Muscle of leg (tissue), 11 donors: ENCODE results near the gene RNF213. TPM values are rescaled to one million over a fixed set of nuclear protein-coding genes. Genes with fewer than 3 reads are reported as not detected.
"Not testable (repeated sequence)": the region's sequence is repeated elsewhere in the genome, so short reads cannot be mapped to it uniquely, and the experiment has no call there.

Experiments used
- DNase-seq: peaks from one replicate; pipeline ENCODE4 v3.0.0; 2013
- H3K27ac ChIP-seq: one replicate; pipeline ENCODE4 v1.5.1; 2013; ENCODE audit warnings: mild to moderate bottlenecking, low read length, control low read depth
- H3K27me3 ChIP-seq: one replicate; pipeline ENCODE4 v1.6.1; 2013; ENCODE audit warnings: low read length; ENCODE audit not compliant: control insufficient read depth, insufficient read depth
- H3K36me3 ChIP-seq: one replicate; pipeline ENCODE4 v1.6.1; 2013; ENCODE audit warnings: low read length; ENCODE audit not compliant: control insufficient read depth, insufficient read depth
- H3K4me1 ChIP-seq: one replicate; pipeline ENCODE4 v1.6.1; 2013; ENCODE audit warnings: low read length; ENCODE audit not compliant: control insufficient read depth, insufficient read depth
- H3K4me3 ChIP-seq: one replicate; pipeline ENCODE4 v1.5.1; 2013; ENCODE audit warnings: low read length, control low read depth
- H3K9me3 ChIP-seq: replicated peaks from 2 replicates; pipeline ENCODE4 v1.6.1; 2013; ENCODE audit warnings: low read depth, low read length; ENCODE audit not compliant: control insufficient read depth
- WGBS: methylation state at CpG from one replicate; pipeline ENCODE4 v1.1.5; 2013; ENCODE audit warnings: missing lambda C conversion rate; ENCODE audit not compliant: insufficient coverage; 5-methylcytosine and 5-hydroxymethylcytosine counted together
- polyA plus RNA-seq, 8 donors: library from polyadenylated mRNA; unstranded; fragments of 120-200 nt; gene quantifications; one replicate each; pipeline versions ENCODE4 v1.2.1 to v1.2.3, GENCODE V29; 2013; ENCODE audit warnings: inconsistent platforms in 1 of 8, low replicate concordance in 1 of 8; ENCODE audit not compliant: insufficient read length in 8 of 8, insufficient read depth in 1 of 8
- total RNA-seq: library from RNA; stranded (reverse); fragments of 120-200 nt; gene quantifications from one replicate; pipeline ENCODE4 v1.2.4, GENCODE V29; 2013

The RNF213 gene
- total and polyA plus RNA-seq, 9 donors = 23.0 to 43.0 (median 32.9) TPM

DNA sequence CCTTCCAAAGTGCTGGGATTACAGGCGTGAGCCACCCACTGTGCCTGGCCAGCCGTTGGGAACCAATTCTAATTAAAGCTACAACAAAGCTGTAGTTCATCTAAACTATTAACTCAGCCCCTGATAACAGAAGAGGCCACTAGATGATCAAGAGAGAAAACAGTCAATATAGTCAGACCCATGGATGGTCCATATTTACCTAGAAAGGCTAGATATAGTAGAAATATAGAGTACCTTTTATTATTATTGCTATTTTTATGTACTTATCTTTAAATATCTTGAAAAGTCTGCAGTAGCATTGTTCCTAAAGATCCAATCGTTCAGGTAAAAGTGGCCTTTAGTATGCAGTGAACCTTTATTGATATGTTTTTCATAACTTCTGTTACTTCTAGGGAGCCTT, 43.2 kb downstream of the RNF213 start:
- peaks cover 25% of the 10 kb centered on the region for H3K9me3 ChIP-seq
- H3K27me3 ChIP-seq = no peaks in the 10 kb centered on the region
- no peak overlapping the region for H3K27ac ChIP-seq
- 100% methylated on average over 1 of the region's 3 CpGs for WGBS
- no peak overlapping the region for H3K4me3 ChIP-seq
- peaks cover 75% of the 10 kb centered on the region for H3K36me3 ChIP-seq
- H3K4me1 ChIP-seq = no peaks in the 10 kb centered on the region
- no peak for DNase-seq

DNA sequence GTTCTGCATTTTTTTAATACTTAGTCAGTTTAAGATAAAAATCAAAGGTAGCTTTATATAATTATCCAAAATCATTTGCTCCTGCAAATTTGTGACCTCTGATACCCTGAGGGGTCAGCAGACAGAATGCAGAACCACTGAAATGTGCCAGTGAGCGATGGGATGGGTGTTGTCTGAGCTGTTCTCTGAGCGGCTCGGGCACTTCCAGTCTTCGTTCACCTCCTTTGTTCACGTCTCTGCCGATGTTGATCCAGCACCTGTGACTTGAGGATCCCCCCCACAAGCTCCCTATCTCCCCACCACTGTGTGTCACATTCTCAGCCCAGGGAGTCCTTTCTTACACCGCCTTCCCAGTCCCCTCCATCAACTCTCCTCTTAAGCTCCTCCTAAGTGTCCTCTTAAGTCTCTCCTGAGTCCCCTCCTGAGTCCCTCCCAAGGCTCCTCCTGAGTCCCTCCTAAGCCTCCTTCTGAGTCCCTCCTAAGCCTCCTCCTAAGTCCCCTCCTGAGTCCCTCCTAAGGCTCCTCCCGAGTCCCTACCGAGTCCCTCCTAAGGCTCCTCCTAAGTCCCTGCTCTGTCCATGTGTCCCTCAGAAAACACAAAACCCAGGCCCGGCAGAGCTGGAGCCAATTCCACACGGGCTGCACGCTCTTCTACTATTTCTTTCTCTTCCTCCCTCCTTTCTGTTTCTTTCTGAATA, 47.5 kb downstream of the RNF213 start:
- 75% methylated on average over 12 of the region's 12 CpGs for WGBS
- no peaks in the 10 kb centered on the region for H3K27me3 ChIP-seq
- no peak overlapping the region for H3K27ac ChIP-seq
- H3K4me3 ChIP-seq = no peak overlapping the region
- H3K4me1 ChIP-seq = no peaks in the 10 kb centered on the region
- no peak for DNase-seq
- H3K9me3 ChIP-seq = peaks cover 14% of the 10 kb centered on the region
- peaks cover 72% of the 10 kb centered on the region for H3K36me3 ChIP-seq

DNA sequence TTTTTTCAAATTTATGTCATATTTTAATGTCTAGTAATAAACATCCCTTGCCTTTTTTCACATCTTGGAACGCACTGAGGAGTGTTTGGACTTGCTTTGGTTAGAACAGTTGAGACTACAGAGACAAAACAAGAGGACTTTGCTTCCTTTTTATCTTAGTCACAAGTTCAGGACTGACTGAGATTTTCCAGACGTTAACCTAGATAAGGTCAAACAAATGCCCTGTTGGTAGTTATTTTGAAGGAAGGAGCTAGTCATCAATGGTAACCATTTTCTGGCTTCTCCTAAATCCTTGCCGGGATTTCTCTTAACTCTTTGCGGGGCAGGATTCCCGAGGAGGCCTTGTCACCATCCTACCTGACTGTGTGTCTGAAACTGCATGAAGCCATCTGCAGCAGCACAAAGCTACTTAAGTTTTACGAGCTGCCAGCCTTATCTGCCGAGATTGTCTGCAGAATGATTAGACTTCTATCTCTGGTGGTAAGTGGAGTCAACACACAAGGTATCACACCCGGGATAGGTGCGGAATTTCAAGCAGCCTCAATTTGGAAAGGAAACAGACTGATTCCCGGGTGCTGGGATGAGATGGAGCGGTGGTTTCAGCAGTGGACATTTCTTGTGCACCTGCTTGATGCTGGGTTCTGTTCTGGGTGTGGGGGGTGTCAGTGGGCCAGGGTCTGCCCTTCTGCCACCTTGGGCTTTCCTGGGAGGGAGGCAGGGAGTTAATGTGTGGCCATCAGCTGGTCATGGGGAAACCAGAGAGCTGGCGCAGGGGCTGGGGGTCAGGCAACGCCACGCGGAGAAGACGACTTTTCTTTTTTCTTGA, 48.3 kb downstream of the RNF213 start:
- no peaks in the 10 kb centered on the region for H3K27me3 ChIP-seq
- no peak for DNase-seq
- no peak overlapping the region for H3K4me3 ChIP-seq
- peaks cover 71% of the 10 kb centered on the region for H3K36me3 ChIP-seq
- H3K27ac ChIP-seq = no peak overlapping the region
- no peaks in the 10 kb centered on the region for H3K4me1 ChIP-seq
- 59% methylated on average over 10 of the region's 16 CpGs for WGBS
- H3K9me3 ChIP-seq = peaks cover 7% of the 10 kb centered on the region

DNA sequence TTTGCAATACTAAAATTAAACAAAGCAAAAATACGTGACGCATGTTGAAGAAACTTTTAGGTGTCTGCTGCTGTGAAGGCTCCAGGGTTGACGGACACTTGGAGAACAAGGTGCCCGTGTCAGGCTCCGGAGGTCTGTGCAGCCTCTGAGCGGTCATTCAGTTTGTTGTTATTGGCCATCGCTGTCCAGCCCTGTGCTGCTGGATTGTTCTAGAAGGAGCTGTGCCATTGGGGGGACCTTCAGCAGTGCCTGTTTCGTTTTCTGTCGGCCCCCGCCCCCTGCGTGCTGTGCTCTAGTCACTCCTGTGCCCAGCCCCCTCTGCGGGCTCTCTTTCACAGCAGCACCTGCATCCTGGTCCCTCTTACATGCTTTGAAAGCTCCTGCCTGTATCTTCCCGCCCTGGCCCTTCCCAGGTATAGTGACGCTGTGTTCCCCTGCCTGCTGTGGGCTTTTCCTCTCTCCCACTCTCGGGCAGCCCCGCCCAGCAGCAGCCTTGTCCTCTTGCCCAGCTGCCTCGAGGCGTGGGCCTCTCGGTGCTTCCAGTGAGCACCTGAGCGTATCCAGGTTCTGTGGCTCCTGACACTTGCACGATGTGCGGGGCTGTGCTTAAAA, 50.7 kb downstream of the RNF213 start:
- H3K9me3 ChIP-seq = no peaks in the 10 kb centered on the region
- DNase-seq = no peak
- H3K4me1 ChIP-seq = no peaks in the 10 kb centered on the region
- 89% methylated on average over 21 of the region's 22 CpGs for WGBS
- H3K4me3 ChIP-seq = no peak overlapping the region
- H3K27ac ChIP-seq = no peak overlapping the region
- H3K27me3 ChIP-seq = no peaks in the 10 kb centered on the region
- H3K36me3 ChIP-seq = peaks cover 57% of the 10 kb centered on the region

DNA sequence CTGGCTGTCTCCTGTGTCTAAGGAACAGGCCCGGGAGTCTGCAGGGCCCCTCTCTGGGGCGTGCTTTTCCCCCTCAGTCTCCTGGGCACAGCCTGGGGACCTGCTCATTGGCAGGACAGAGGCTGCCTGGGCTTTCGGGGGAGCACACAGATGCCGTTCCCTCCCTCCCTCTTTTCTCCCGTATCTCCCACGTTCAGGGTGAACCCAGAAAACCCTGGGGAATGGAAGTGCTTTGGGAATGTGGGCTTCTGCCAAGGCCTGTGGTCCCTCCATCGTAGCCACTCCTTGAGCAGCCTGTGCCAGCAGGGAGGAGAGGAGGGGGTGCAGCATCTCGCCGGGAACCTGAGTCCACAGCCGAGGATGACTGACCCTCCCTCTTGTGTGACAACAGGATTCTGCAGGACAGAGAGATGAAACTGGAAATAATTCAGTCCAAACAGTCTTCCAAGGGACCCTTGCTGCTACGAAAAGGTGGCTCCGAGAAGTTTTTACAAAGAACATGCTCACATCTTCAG, 52.0 kb downstream of the RNF213 start:
- Histone ChIP-seq H3K36me3 (peaks cover 67% of the 10 kb centered on the region), H3K27ac (no peak overlapping the region)
- WGBS = 94% methylated on average over 6 of the region's 12 CpGs

DNA sequence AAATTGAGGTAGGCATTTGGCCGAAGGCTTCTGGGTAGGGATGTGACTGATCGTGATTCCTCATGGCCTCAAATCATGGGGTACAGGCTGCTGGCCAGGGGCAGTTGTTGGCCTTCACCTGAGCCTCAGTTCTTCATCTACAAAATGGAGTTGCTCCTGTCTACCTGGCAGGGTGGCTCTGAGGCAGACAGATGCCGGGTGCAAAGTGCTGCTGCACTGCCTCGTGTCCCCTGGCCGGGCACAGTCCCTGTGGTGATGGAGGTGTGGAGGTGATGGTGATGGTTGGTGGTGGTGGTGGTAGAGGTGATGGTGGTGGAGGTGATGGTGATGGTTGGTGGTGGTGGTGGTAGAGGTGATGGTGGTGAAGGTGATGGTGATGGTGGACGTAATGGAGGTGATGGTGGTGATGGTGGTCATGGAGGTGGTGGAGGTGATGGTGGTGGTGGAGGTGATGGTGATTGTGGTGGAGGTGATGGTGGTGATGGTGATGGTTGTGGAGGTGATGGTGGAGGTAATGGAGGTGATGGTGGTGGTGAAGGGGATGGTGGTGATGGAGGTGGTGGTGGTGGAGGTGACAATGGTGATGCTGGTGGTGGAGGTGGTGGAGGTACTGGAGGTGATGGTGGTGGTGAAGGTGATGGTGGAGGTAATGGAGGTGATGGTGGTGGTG, 52.6 kb downstream of the RNF213 start:
- no peaks in the 10 kb centered on the region for H3K27me3 ChIP-seq
- no peak overlapping the region for H3K27ac ChIP-seq
- DNase-seq = no peak
- H3K4me1 ChIP-seq = no peaks in the 10 kb centered on the region
- peaks cover 67% of the 10 kb centered on the region for H3K36me3 ChIP-seq
- H3K4me3 ChIP-seq = no peak overlapping the region
- 97% methylated on average over 4 of the region's 6 CpGs for WGBS
- no peaks in the 10 kb centered on the region for H3K9me3 ChIP-seq

More for the DNA sequence above, 52.0 kb downstream of the RNF213 start:
- Histone ChIP-seq H3K4me1 (no peaks in the 10 kb centered on the region), H3K27me3 (no peaks in the 10 kb centered on the region), H3K4me3 (no peak overlapping the region), H3K9me3 (no peaks in the 10 kb centered on the region)
- no peak for DNase-seq

DNA sequence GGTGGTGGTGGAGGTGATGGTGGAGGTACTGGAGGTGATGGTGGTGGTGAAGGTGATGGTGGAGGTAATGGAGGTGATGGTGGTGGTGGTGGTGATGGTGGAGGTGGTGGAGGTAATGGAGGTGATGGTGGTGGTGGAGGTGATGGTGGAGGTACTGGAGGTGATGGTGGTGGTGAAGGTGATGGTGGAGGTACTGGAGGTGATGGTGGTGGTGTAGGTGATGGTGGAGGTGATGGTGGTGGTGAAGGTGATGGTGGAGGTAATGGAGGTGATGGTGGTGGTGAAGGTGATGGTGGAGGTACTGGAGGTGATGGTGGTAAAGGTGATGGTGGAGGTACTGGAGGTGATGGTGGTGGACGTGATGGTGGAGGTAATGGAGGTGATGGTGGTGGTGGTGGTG, 53.3 kb downstream of the RNF213 start:
- H3K36me3 ChIP-seq = peaks cover 65% of the 10 kb centered on the region
- H3K9me3 ChIP-seq, DNase-seq, H3K27ac ChIP-seq, H3K4me3 ChIP-seq, H3K27me3 ChIP-seq, H3K4me1 ChIP-seq: not testable (repeated sequence)
- no CpG with 5 or more reads among the region's 1 CpG for WGBS

DNA sequence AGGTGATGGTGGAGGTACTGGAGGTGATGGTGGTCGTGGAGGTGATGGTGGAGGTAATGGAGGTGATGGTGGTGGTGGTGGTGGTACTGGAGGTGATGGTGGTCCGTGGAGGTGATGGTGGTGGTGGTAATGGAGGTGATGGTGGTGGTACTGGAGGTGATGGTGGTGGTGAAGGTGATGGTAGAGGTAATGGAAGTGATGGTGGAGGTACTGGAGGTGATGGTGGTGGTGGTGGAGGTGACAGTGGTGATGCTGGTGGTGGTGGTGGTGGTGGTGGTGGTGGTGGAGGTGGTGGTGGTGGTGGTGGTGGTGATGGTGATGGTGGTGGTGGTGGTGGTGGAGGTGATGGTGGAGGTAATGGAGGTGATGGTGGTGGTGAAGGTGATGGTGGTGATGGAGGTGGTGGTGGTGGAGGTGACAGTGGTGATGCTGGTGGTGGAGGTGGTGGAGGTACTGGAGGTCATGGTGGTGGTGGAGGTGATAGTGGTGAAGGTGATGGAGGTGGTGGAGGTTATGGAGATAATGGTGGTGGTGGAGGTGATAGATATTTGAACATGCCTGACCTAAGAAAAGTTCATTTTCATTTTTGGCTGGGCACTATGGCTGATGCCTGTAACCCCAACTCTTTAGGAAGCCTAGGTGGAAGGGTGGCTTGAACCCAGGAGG, 55.0 kb downstream of the RNF213 start:
- Histone ChIP-seq H3K27me3 (no peaks in the 10 kb centered on the region), H3K4me1 (no peaks in the 10 kb centered on the region), H3K36me3 (peaks cover 71% of the 10 kb centered on the region), H3K9me3 (no peaks in the 10 kb centered on the region), H3K4me3 (no peak overlapping the region), H3K27ac (no peak overlapping the region)
- DNase-seq = no peak
- no CpG with 5 or more reads among the region's 2 CpGs for WGBS

DNA sequence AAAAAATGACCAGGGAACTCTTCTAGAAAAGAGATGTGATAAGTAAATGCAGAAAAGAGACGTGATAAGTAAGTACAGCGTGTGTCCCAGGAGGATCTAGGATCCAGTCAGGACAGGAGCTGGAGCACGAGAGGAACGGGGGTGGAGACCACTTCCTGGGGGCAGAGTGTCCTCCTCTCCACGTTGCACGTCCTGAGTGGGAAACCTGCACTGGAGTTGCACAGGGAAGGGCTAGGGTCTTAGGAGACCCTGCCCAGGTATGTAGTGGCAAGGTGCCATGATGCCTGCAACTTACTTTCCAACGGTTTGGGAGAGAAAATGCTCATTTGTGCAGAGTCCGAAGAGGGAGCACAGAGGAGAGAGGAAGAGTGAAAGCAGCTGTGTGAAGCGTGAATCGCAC, 55.8 kb downstream of the RNF213 start:
- Histone ChIP-seq H3K4me3 (no peak overlapping the region), H3K27ac (no peak overlapping the region), H3K4me1 (no peaks in the 10 kb centered on the region), H3K27me3 (no peaks in the 10 kb centered on the region), H3K9me3 (no peaks in the 10 kb centered on the region), H3K36me3 (peaks cover 67% of the 10 kb centered on the region)
- DNase-seq = no peak
- 37% methylated on average over 8 of the region's 10 CpGs for WGBS
